Liver (tissue), 3 donors: Measurements from ENCODE around the gene ATG4C.

ENCODE experiments used
- JUND ChIP-seq, 2 donors: IDR thresholded peaks; 2 replicates each; pipeline ENCODE4 v1.6.1; 2016; ENCODE audit warnings: antibody characterized with exemption in 2 of 2
- TF ChIP-seq, protein P1 (sequence below): fragments of 150-350 bp; IDR thresholded peaks from 2 replicates; pipeline ENCODE4 v1.5.1; 2017; ENCODE audit warnings: improper control_type of control experiment, low read depth, low read length; ENCODE audit not compliant: missing input control
- donor health status: healthy.
- donor health status: healthy.

- TF ChIP-seq, protein P1, sequence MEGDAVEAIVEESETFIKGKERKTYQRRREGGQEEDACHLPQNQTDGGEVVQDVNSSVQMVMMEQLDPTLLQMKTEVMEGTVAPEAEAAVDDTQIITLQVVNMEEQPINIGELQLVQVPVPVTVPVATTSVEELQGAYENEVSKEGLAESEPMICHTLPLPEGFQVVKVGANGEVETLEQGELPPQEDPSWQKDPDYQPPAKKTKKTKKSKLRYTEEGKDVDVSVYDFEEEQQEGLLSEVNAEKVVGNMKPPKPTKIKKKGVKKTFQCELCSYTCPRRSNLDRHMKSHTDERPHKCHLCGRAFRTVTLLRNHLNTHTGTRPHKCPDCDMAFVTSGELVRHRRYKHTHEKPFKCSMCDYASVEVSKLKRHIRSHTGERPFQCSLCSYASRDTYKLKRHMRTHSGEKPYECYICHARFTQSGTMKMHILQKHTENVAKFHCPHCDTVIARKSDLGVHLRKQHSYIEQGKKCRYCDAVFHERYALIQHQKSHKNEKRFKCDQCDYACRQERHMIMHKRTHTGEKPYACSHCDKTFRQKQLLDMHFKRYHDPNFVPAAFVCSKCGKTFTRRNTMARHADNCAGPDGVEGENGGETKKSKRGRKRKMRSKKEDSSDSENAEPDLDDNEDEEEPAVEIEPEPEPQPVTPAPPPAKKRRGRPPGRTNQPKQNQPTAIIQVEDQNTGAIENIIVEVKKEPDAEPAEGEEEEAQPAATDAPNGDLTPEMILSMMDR: peak; percentile 72
- TF ChIP-seq JUND (IDR thresholded peaks at IDR 0.05): no peak
These were observed 57.7 kb downstream of the ATG4C start for GRCh38 chr1:62841587-62842169.
